Sigmoid colon (tissue), 7 donors: ENCODE results near the gene ZCCHC24. TPM values are rescaled to one million over a fixed set of nuclear protein-coding genes. Genes with fewer than 3 reads are reported as not detected.
A peak's percentile ranks its signal among the peaks of the same experiment; 100 is the strongest.

Source experiments
- DNase-seq: peaks from one replicate; pipeline ENCODE4 v3.0.0-alpha.2; 2019
- H3K27ac ChIP-seq, 4 donors: fragments of 200-600 bp; sonication (generic); one replicate each; pipeline ENCODE4 v1.5.1; 2016 to 2019; ENCODE audit warnings: mild to moderate bottlenecking in 1 of 4
- H3K27me3 ChIP-seq, 3 donors: fragments of 200-600 bp; sonication (generic); one replicate each; pipeline ENCODE4 v1.5.1; 2019; ENCODE audit warnings: mild to moderate bottlenecking in 1 of 3
- H3K36me3 ChIP-seq, 4 donors: fragments of 200-600 bp; sonication (generic); one replicate each; pipeline ENCODE4 v1.5.1; 2016 to 2019
- H3K4me1 ChIP-seq, 4 donors: fragments of 200-600 bp; sonication (generic); one replicate each; pipeline ENCODE4 v1.5.1; 2017 to 2019
- H3K4me3 ChIP-seq, 4 donors: fragments of 200-600 bp; sonication (generic); one replicate each; pipeline ENCODE4 v1.5.1; 2017 to 2019; ENCODE audit warnings: mild to moderate bottlenecking in 2 of 4, moderate library complexity in 1 of 4
- H3K9me3 ChIP-seq, 4 donors: fragments of 200-600 bp in 3 of 4; sonication (generic) in 3 of 4; one replicate each; pipeline versions ENCODE4 v1.5.1 to v1.6.1; 2013 to 2019
- EP300 ChIP-seq, 4 donors: sonication (generic); formaldehyde crosslinking; IDR thresholded peaks; one replicate each; pipeline ENCODE4 v1.6.1; 2017; ENCODE audit warnings: antibody characterized with exemption in 4 of 4
- POLR2A ChIP-seq, 2 donors: fragments of 450-650 bp; IDR thresholded peaks; one replicate each; pipeline ENCODE4 v1.6.1; 2016; ENCODE audit warnings: antibody characterized with exemption in 2 of 2, mild to moderate bottlenecking in 2 of 2, moderate library complexity in 2 of 2
- POLR2AphosphoS5 ChIP-seq, 4 donors: sonication (generic); formaldehyde crosslinking; IDR thresholded peaks; one replicate each; pipeline ENCODE4 v1.6.1; 2017; ENCODE audit warnings: antibody characterized with exemption in 4 of 4
- WGBS, 2 donors: extraction: QIAGEN DNeasy Blood & Tissue Kit; methylation state at CpG; one replicate each; pipeline ENCODE4 v1.1.7; 2013; 5-methylcytosine and 5-hydroxymethylcytosine counted together
- intact Hi-C: fragments of 100-400 bp; cut with DNase I; formaldehyde crosslinking; loops from one replicate; pipeline ENCODE4 v1.15.1; 2023
- polyA plus RNA-seq, 3 donors: library from polyadenylated mRNA; stranded (reverse); fragments of 200-250 nt; gene quantifications; one replicate each; pipeline ENCODE4 v1.2.3, GENCODE V29; 2013
- total RNA-seq, 4 donors: library from RNA; depleted of rRNA; stranded (reverse); fragments of >200 nt; gene quantifications; one replicate each; pipeline ENCODE4 v1.1.0, GENCODE V29; 2016
- TF ChIP-seq, protein P1 (sequence below), 4 experiments: fragments of 450-650 bp in 3 of 4; fragments of 200-600 bp in 1 of 4; IDR thresholded peaks; one replicate each; pipeline ENCODE4 v1.5.1; 2016 to 2019; ENCODE audit warnings: antibody characterized with exemption in 4 of 4, mild to moderate bottlenecking in 3 of 4, moderate library complexity in 2 of 4
- donor health status: healthy with polysubstance abuse.
- donor health status: Bipolar disorder and iron deficiency.
- donor health status: healthy.

The ZCCHC24 gene
- total and polyA plus RNA-seq, 7 donors = 7.6 to 141 (median 82.6) TPM

DNA sequence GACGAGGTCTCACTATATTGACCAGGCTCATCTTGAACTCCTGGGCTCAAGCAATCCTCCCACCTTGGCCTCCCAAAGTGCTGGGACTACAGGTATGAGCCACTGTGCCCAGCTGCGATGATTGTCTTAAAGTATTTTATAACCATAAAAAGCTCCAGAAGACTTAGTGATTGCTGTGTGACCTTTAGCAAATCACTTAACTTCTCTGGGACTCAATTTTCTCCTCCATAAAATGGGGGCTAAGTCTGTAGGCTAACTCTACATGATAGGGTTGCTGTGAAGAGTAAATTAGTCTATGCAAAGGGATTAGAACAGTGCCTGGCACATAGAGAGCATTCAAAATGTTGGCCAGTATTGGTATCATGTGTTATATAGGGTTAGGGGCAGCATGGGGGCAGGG, 55.4 kb downstream of the ZCCHC24 start:
- Histone ChIP-seq H3K4me3 (no peak overlapping the region), H3K27ac (peak overlapping the region in 2 of 4 donors; percentile 60 to 91), H3K36me3 (peaks cover 5 to 52% (median 21%) of the 10 kb centered on the region in 4 donors), H3K27me3 (no peaks in the 10 kb centered on the region), H3K9me3 (no peaks in the 10 kb centered on the region), H3K4me1 (peaks cover 0 to 91% (median 42%) of the 10 kb centered on the region in 4 donors)
- WGBS, 2 donors = 94 to 97% methylated on average over 2 of the region's 2 CpGs
- DNase-seq = no peak
- TF ChIP-seq EP300 (IDR thresholded peaks at IDR 0.05) (no peak), POLR2AphosphoS5 (IDR thresholded peaks at IDR 0.05) (no peak), POLR2A (IDR thresholded peaks at IDR 0.05) (no peak)
- TF ChIP-seq, protein P1, sequence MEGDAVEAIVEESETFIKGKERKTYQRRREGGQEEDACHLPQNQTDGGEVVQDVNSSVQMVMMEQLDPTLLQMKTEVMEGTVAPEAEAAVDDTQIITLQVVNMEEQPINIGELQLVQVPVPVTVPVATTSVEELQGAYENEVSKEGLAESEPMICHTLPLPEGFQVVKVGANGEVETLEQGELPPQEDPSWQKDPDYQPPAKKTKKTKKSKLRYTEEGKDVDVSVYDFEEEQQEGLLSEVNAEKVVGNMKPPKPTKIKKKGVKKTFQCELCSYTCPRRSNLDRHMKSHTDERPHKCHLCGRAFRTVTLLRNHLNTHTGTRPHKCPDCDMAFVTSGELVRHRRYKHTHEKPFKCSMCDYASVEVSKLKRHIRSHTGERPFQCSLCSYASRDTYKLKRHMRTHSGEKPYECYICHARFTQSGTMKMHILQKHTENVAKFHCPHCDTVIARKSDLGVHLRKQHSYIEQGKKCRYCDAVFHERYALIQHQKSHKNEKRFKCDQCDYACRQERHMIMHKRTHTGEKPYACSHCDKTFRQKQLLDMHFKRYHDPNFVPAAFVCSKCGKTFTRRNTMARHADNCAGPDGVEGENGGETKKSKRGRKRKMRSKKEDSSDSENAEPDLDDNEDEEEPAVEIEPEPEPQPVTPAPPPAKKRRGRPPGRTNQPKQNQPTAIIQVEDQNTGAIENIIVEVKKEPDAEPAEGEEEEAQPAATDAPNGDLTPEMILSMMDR (IDR thresholded peaks at IDR 0.05) = no peak
- intact Hi-C loops = no loop called here

DNA sequence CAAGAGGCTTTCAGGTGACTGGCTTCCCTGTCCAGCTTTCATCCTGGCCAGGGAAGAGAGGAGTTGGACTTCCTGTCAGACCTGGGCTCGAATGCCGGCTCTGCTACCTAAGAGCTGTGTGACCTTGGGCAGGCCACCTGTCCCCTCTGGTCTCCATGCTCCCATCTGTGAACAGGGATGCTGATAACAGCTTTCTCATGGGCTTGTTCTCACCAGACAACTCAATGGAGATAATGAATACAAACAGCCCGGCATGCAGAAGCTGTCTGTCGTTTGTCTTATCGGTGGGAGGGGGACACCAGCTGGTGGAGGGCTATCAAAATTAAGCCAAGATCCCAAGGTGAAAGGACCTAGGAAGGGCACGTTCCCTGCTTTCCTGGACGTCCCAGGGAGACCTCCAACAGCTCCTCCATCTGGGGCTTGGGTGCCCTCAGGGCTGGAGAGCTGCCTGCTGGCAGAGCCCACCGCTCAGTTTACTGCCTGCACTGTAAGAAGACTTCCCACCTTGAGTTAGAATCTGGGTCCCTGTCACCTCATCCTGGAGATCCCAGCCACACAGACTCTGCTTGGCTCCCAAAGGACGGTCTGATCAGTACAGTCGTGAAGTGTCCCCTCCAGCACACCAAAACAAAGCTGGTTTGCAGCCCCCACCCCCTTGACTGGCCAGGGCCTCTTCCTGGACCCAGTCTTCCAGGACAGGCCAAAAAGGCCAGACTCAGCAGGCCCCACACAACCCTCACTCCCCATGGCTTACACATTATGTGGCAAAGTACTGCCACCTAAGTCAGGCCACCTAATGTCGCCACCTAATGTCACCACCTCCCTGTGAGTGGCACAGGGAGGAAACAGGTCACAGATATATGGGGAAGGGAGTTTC, 57.2 kb downstream of the ZCCHC24 start:
- Histone ChIP-seq H3K4me1 (peaks cover 0 to 79% (median 38%) of the 10 kb centered on the region in 4 donors), H3K4me3 (no peak overlapping the region), H3K27me3 (no peaks in the 10 kb centered on the region), H3K27ac (peak overlapping the region in 2 of 4 donors; percentile 39 to 91), H3K9me3 (no peaks in the 10 kb centered on the region), H3K36me3 (peaks cover 5 to 50% (median 17%) of the 10 kb centered on the region in 4 donors)
- DNase-seq = peak; percentile 64
- TF ChIP-seq EP300 (IDR thresholded peaks at IDR 0.05) = no peak
- no peak for TF ChIP-seq POLR2AphosphoS5 (IDR thresholded peaks at IDR 0.05)
- TF ChIP-seq POLR2A (IDR thresholded peaks at IDR 0.05) = no peak
- TF ChIP-seq, protein P1 (IDR thresholded peaks at IDR 0.05) = no peak
- 78 to 84% methylated on average over 11 of the region's 11 CpGs for WGBS, 2 donors
- intact Hi-C loops = loop anchor here (2.0 kb wide), 1 partner anchor 51 kb away; no protein-coding TSS in a partner anchor

GRCh38 chr10:79387466-79387973, 57.9 kb downstream of the ZCCHC24 start:
- 80 to 85% methylated on average over 5 of the region's 5 CpGs for WGBS, 2 donors
- Histone ChIP-seq H3K36me3 (peaks cover 5 to 43% (median 17%) of the 10 kb centered on the region in 4 donors), H3K9me3 (no peaks in the 10 kb centered on the region), H3K27me3 (no peaks in the 10 kb centered on the region), H3K27ac (peak overlapping the region in 2 of 4 donors; percentile 39 to 91), H3K4me1 (peaks cover 0 to 79% (median 42%) of the 10 kb centered on the region in 4 donors), H3K4me3 (no peak overlapping the region)
- DNase-seq = peak; percentile 86
- TF ChIP-seq POLR2A (IDR thresholded peaks at IDR 0.05) (no peak), POLR2AphosphoS5 (IDR thresholded peaks at IDR 0.05) (no peak)
- intact Hi-C loops = loop anchor here (2.0 kb wide), 1 partner anchor 51 kb away; no protein-coding TSS in a partner anchor

DNA sequence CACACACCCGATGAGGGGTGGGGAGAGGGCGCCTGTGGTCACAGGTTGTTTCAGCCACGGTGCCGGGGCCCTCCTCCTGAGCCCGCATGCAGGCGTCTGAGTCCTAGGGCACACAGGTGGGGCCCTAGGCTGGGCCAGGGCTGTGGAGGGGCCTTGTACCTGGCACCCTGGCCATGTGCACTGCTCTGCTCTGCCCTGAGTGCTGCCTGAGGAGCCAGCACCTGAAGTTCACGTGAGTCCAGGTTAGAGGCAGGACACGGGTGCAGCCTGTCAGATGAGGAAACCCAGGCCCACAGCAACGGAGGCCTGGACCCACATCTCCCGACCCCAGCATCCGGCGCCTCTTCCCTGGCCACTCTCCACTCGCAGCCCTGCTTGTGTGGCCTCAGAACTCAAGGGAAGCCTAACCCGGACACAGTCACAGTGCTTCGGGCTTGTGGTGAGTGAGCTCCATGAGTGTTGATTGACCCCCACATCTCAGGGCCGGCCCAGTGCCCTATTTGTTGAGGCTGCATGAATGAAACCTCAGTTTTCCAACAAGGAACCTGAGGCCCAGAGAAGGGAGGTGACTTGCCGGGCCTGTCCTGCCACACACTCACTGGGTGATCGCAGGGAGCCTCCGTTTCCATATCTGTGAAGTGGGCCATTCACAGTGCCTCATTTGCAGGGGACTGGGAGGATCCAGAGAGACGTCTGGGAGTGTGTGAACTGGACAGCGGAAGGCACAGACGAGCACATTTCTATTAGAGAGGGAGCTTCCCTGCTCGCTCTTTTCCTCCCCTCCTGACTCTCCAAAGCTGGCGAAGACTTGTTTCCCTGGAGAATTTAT, 58.6 kb downstream of the ZCCHC24 start:
- Histone ChIP-seq H3K36me3 (peaks cover 5 to 38% (median 17%) of the 10 kb centered on the region in 4 donors), H3K9me3 (no peaks in the 10 kb centered on the region), H3K27ac (peak overlapping the region in 2 of 4 donors; percentile 39 to 91), H3K27me3 (no peaks in the 10 kb centered on the region), H3K4me1 (peaks cover 0 to 78% (median 45%) of the 10 kb centered on the region in 4 donors), H3K4me3 (no peak overlapping the region)
- peak; percentile 70 for DNase-seq
- WGBS, 2 donors = 78 to 79% methylated on average over 24 of the region's 24 CpGs
- intact Hi-C loops = loop anchor here (2.0 kb wide), 1 partner anchor 52 kb away; no protein-coding TSS in a partner anchor
- TF ChIP-seq EP300 (IDR thresholded peaks at IDR 0.05) (no peak), POLR2AphosphoS5 (IDR thresholded peaks at IDR 0.05) (peak in 3 of 4 donors; percentile 24 to 49 (median 40))
- TF ChIP-seq, protein P1 (IDR thresholded peaks at IDR 0.05) = no peak
